C4-2B (cell line): ENCODE results near the gene LMAN2.

Source experiments
- H3K27ac ChIP-seq: fragments of 450-650 bp; 2 replicates; pipeline ENCODE4 v1.5.1; 2017
- CTCF ChIP-seq: fragments of 450-650 bp; conservative IDR thresholded peaks from 2 replicates; pipeline ENCODE4 v1.5.1; 2017; ENCODE audit warnings: mild to moderate bottlenecking
- ZFX ChIP-seq: fragments of 450-650 bp; IDR thresholded peaks from 2 replicates; pipeline ENCODE4 v1.6.1; 2017

The LMAN2 gene

GRCh38 chr5:177320879-177321278 lies 30.6 kb downstream of the LMAN2 start:
- no peak overlapping the region for H3K27ac ChIP-seq
- no peak for TF ChIP-seq CTCF
- TF ChIP-seq ZFX, result no peak

GRCh38 chr5:177319913-177320588 lies 31.4 kb downstream of the LMAN2 start:
- no peak overlapping the region for H3K27ac ChIP-seq
- no peak for TF ChIP-seq ZFX
- no peak for TF ChIP-seq CTCF

- no peak overlapping the region for H3K27ac ChIP-seq
- TF ChIP-seq CTCF (peak; percentile 99), ZFX (no peak)
Observed at GRCh38 chr5:177317959-177318377, 33.5 kb downstream of the LMAN2 start.

GRCh38 chr5:177316005-177316404 lies 35.5 kb downstream of the LMAN2 start:
- TF ChIP-seq ZFX (no peak), CTCF (no peak)

GRCh38 chr5:177315411-177315810 lies 36.1 kb downstream of the LMAN2 start:
- TF ChIP-seq ZFX (no peak), CTCF (no peak)

More at GRCh38 chr5:177316005-177316404, 35.5 kb downstream of the LMAN2 start:
- no peak overlapping the region for H3K27ac ChIP-seq

GRCh38 chr5:177314376-177315342 lies 36.8 kb downstream of the LMAN2 start:
- TF ChIP-seq ZFX, result no peak
- H3K27ac ChIP-seq, result no peak overlapping the region

More at GRCh38 chr5:177315411-177315810, 36.1 kb downstream of the LMAN2 start:
- no peak overlapping the region for H3K27ac ChIP-seq

- peak overlapping the region; percentile 87; the same call in 1 of the 2 replicates for H3K27ac ChIP-seq
- no peak for TF ChIP-seq ZFX
- TF ChIP-seq CTCF, result no peak
Observed at GRCh38 chr5:177313561-177314259, 37.8 kb downstream of the LMAN2 start.
